ENCODE measurements around the gene ELMO3.
A peak's percentile ranks its signal among the peaks of the same experiment; 100 is the strongest.

The ELMO3 gene

GRCh38 chr16:67158637-67159600 is 40.0 kb upstream of the ELMO3 start:
- no peaks in the 10 kb centered on the region for H3K9me3 Mint-ChIP-seq
- H3K27me3 Mint-ChIP-seq = peaks cover 20% of the 10 kb centered on the region
- ATAC-seq (peak; percentile 47), DNase-seq (peak; percentile 84)
- peak overlapping the region; percentile 79 for H3K27ac Mint-ChIP-seq
- peak overlapping the region; percentile 86 for H3K4me3 Mint-ChIP-seq
- H3K4me1 Mint-ChIP-seq = peaks cover 48% of the 10 kb centered on the region
- H3K36me3 Mint-ChIP-seq (ENCODE audit: low read depth) = peaks cover 4% of the 10 kb centered on the region

GRCh38 chr16:67161595-67162058 is 37.3 kb upstream of the ELMO3 start:
- Mint-ChIP-seq H3K9me3 (no peaks in the 10 kb centered on the region), H3K27ac (no peak overlapping the region), H3K4me3 (peak overlapping the region; percentile 26), H3K36me3 (ENCODE audit: low read depth) (peaks cover 4% of the 10 kb centered on the region), H3K4me1 (peaks cover 50% of the 10 kb centered on the region), H3K27me3 (peaks cover 34% of the 10 kb centered on the region)
- DNase-seq (no peak), ATAC-seq (no peak)

- Mint-ChIP-seq H3K36me3 (ENCODE audit: low read depth) (peaks cover 4% of the 10 kb centered on the region), H3K27ac (no peak overlapping the region), H3K9me3 (no peaks in the 10 kb centered on the region), H3K4me1 (peaks cover 47% of the 10 kb centered on the region), H3K4me3 (peak overlapping the region; percentile 32), H3K27me3 (peaks cover 45% of the 10 kb centered on the region)
- no peak for ATAC-seq
- DNase-seq = no peak
Measured at GRCh38 chr16:67162506-67163163, 36.3 kb upstream of the ELMO3 start.

GRCh38 chr16:67163164-67163998 is 35.5 kb upstream of the ELMO3 start:
- DNase-seq = no peak

GRCh38 chr16:67163999-67164558 is 34.9 kb upstream of the ELMO3 start:
- Mint-ChIP-seq H3K4me3 (no peak overlapping the region), H3K27me3 (peaks cover 58% of the 10 kb centered on the region), H3K27ac (no peak overlapping the region), H3K36me3 (ENCODE audit: low read depth) (peaks cover 4% of the 10 kb centered on the region), H3K9me3 (no peaks in the 10 kb centered on the region), H3K4me1 (peaks cover 32% of the 10 kb centered on the region)
- no peak for ATAC-seq
- no peak for DNase-seq

More at GRCh38 chr16:67163164-67163998, 35.5 kb upstream of the ELMO3 start:
- H3K27me3 Mint-ChIP-seq = peaks cover 52% of the 10 kb centered on the region
- peaks cover 39% of the 10 kb centered on the region for H3K4me1 Mint-ChIP-seq
- H3K9me3 Mint-ChIP-seq = no peaks in the 10 kb centered on the region
- H3K36me3 Mint-ChIP-seq (ENCODE audit: low read depth) = peaks cover 4% of the 10 kb centered on the region
- no peak for ATAC-seq
- H3K27ac Mint-ChIP-seq = no peak overlapping the region
- no peak overlapping the region for H3K4me3 Mint-ChIP-seq

GRCh38 chr16:67164599-67165061 is 34.3 kb upstream of the ELMO3 start, which contains the start of gene HSF4:
Gene HSF4 (plus strand): TSS chr16:67164745. CDS start chr16:67164812, 67 bp downstream.
- no peak for ATAC-seq
- peaks cover 4% of the 10 kb centered on the region for H3K36me3 Mint-ChIP-seq (ENCODE audit: low read depth)
- peaks cover 33% of the 10 kb centered on the region for H3K4me1 Mint-ChIP-seq
- DNase-seq = no peak
- no peak within 1 kb of the TSS for H3K27ac Mint-ChIP-seq
- H3K9me3 Mint-ChIP-seq = no peaks in the 10 kb centered on the region
- no peak within 1 kb of the TSS for H3K4me3 Mint-ChIP-seq
- H3K27me3 Mint-ChIP-seq = peaks cover 62% of the 10 kb centered on the region

- H3K4me3 Mint-ChIP-seq = no peak overlapping the region
- H3K36me3 Mint-ChIP-seq (ENCODE audit: low read depth) = peaks cover 4% of the 10 kb centered on the region
- H3K27me3 Mint-ChIP-seq = peaks cover 67% of the 10 kb centered on the region
- H3K9me3 Mint-ChIP-seq = no peaks in the 10 kb centered on the region
- no peak for DNase-seq
- peaks cover 38% of the 10 kb centered on the region for H3K4me1 Mint-ChIP-seq
- no peak overlapping the region for H3K27ac Mint-ChIP-seq
- ATAC-seq = no peak
Measured at GRCh38 chr16:67165121-67166078, 33.5 kb upstream of the ELMO3 start.

GRCh38 chr16:67166110-67166547 is 32.8 kb upstream of the ELMO3 start:
- Mint-ChIP-seq H3K4me3 (no peak overlapping the region), H3K4me1 (peaks cover 37% of the 10 kb centered on the region), H3K27me3 (peaks cover 72% of the 10 kb centered on the region), H3K36me3 (ENCODE audit: low read depth) (peaks cover 4% of the 10 kb centered on the region), H3K9me3 (no peaks in the 10 kb centered on the region), H3K27ac (no peak overlapping the region)
- no peak for DNase-seq
- no peak for ATAC-seq

GRCh38 chr16:67166598-67167168 is 32.2 kb upstream of the ELMO3 start:
- Mint-ChIP-seq H3K36me3 (ENCODE audit: low read depth) (peaks cover 4% of the 10 kb centered on the region), H3K9me3 (no peaks in the 10 kb centered on the region), H3K4me3 (no peak overlapping the region), H3K27ac (no peak overlapping the region), H3K4me1 (peaks cover 37% of the 10 kb centered on the region), H3K27me3 (peaks cover 74% of the 10 kb centered on the region)
- no peak for ATAC-seq
- DNase-seq = no peak

- H3K4me3 Mint-ChIP-seq = no peak overlapping the region
- no peak for DNase-seq
- H3K27ac Mint-ChIP-seq = no peak overlapping the region
Measured at GRCh38 chr16:67167588-67167987, 31.3 kb upstream of the ELMO3 start.

GRCh38 chr16:67169011-67169451 is 29.9 kb upstream of the ELMO3 start:
- Mint-ChIP-seq H3K4me1 (peaks cover 40% of the 10 kb centered on the region), H3K27me3 (peaks cover 81% of the 10 kb centered on the region)
- no peak for ATAC-seq

More at GRCh38 chr16:67167588-67167987, 31.3 kb upstream of the ELMO3 start:
- H3K36me3 Mint-ChIP-seq (ENCODE audit: low read depth) = no peaks in the 10 kb centered on the region
- H3K27me3 Mint-ChIP-seq = peaks cover 74% of the 10 kb centered on the region
- no peak for ATAC-seq
- H3K4me1 Mint-ChIP-seq = peaks cover 30% of the 10 kb centered on the region
- H3K9me3 Mint-ChIP-seq = no peaks in the 10 kb centered on the region

GRCh38 chr16:67169642-67170167 is 29.2 kb upstream of the ELMO3 start:
- peak overlapping the region; percentile 74 for H3K4me3 Mint-ChIP-seq
- ATAC-seq = peak; percentile 3
- peaks cover 78% of the 10 kb centered on the region for H3K27me3 Mint-ChIP-seq
- DNase-seq = peak; percentile 72
- peaks cover 38% of the 10 kb centered on the region for H3K4me1 Mint-ChIP-seq
- no peak overlapping the region for H3K27ac Mint-ChIP-seq
- no peaks in the 10 kb centered on the region for H3K36me3 Mint-ChIP-seq (ENCODE audit: low read depth)
- no peaks in the 10 kb centered on the region for H3K9me3 Mint-ChIP-seq

More at GRCh38 chr16:67169011-67169451, 29.9 kb upstream of the ELMO3 start:
- H3K36me3 Mint-ChIP-seq (ENCODE audit: low read depth) = no peaks in the 10 kb centered on the region
- no peak overlapping the region for H3K27ac Mint-ChIP-seq
- DNase-seq = no peak
- no peaks in the 10 kb centered on the region for H3K9me3 Mint-ChIP-seq
- H3K4me3 Mint-ChIP-seq = no peak overlapping the region

All from activated naive CD8-positive, alpha-beta T cell treated with anti-CD3 and anti-CD28 coated beads, Interleukin-2, amount 50 U/mL, for 24 hours (primary cell).